WTC11 (cell line): Measurements from ENCODE around the gene MAGI2.
"Not testable (repeated sequence)": the region's sequence is repeated elsewhere in the genome, so short reads cannot be mapped to it uniquely, and the experiment has no call there.

Experiments used
- FOXK1 ChIP-seq: sonication (generic); formaldehyde crosslinking; IDR thresholded peaks from 2 replicates; pipeline ENCODE4 v1.8.0; 2022; ENCODE audit warnings: mild to moderate bottlenecking, moderate library complexity, missing genetic modification reagents
- NR1H2 ChIP-seq: sonication (generic); formaldehyde crosslinking; IDR thresholded peaks from 2 replicates; pipeline ENCODE4 v1.9.0; 2021; ENCODE audit warnings: mild to moderate bottlenecking, moderate library complexity, missing genetic modification reagents
- OVOL2 ChIP-seq: fragments of 250-450 bp; sonication (Bioruptor Pico); IDR thresholded peaks from 2 replicates; pipeline ENCODE4 v1.9.0; 2021; ENCODE audit warnings: mild to moderate bottlenecking, borderline replicate concordance
- SMAD3 ChIP-seq: sonication (generic); formaldehyde crosslinking; IDR thresholded peaks from 2 replicates; pipeline ENCODE4 v1.8.0; 2022; ENCODE audit warnings: missing genetic modification reagents, mild to moderate bottlenecking, borderline replicate concordance
- SP1 ChIP-seq: sonication (generic); formaldehyde crosslinking; conservative IDR thresholded peaks from 2 replicates; pipeline ENCODE4 v1.8.1; 2022; ENCODE audit warnings: missing genetic modification reagents
- TEAD1 ChIP-seq: sonication (generic); formaldehyde crosslinking; IDR thresholded peaks from 2 replicates; pipeline ENCODE4 v1.8.0; 2022; ENCODE audit warnings: mild to moderate bottlenecking, missing genetic modification reagents
- TF ChIP-seq, protein P1 (sequence below): fragments of 200-600 bp; IDR thresholded peaks from 2 replicates; pipeline ENCODE4 v1.8.0; 2022; ENCODE audit warnings: antibody characterized with exemption
- TF ChIP-seq, protein P2 (sequence below): sonication (generic); formaldehyde crosslinking; IDR thresholded peaks from 2 replicates; pipeline ENCODE4 v1.8.0; 2022; ENCODE audit warnings: mild to moderate bottlenecking, missing genetic modification reagents
- TF ChIP-seq, protein P3 (sequence below): sonication (generic); formaldehyde crosslinking; IDR thresholded peaks from 2 replicates; pipeline ENCODE4 v1.8.1; 2022; ENCODE audit warnings: mild to moderate bottlenecking, missing genetic modification reagents, moderate library complexity, borderline replicate concordance
- TF ChIP-seq, protein P4 (sequence below): fragments of 250-450 bp; sonication (Bioruptor Pico); IDR thresholded peaks from 2 replicates; pipeline ENCODE4 v2.1.2; 2022; ENCODE audit warnings: mild to moderate bottlenecking, moderate library complexity

DNA sequence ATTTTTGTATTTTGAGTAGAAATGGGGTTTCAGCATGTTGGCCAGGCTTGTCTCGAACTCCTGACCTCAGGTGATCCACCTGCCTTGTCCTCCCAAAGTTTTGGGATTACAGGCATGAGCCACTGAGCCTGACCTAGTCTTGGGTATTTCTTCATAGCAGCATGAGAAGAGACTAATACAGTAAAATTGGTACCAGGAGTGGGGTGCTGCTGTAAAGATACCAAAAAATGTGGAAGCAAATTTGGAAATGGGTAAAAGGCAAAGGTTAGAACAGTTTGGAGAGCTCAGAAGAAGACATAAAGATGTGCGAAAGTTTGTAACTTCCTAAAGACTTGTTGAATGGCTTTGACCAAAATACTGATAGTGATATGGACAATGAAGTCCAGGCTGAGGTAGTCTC lies 433.8 kb downstream of the MAGI2 start:
- not testable (repeated sequence) for TF ChIP-seq NR1H2 (CRISPR knock-in tag); SMAD3; FOXK1 (CRISPR knock-in tag); TEAD1 (CRISPR knock-in tag); OVOL2 (CRISPR knock-in tag); SP1
- TF ChIP-seq, protein P1, sequence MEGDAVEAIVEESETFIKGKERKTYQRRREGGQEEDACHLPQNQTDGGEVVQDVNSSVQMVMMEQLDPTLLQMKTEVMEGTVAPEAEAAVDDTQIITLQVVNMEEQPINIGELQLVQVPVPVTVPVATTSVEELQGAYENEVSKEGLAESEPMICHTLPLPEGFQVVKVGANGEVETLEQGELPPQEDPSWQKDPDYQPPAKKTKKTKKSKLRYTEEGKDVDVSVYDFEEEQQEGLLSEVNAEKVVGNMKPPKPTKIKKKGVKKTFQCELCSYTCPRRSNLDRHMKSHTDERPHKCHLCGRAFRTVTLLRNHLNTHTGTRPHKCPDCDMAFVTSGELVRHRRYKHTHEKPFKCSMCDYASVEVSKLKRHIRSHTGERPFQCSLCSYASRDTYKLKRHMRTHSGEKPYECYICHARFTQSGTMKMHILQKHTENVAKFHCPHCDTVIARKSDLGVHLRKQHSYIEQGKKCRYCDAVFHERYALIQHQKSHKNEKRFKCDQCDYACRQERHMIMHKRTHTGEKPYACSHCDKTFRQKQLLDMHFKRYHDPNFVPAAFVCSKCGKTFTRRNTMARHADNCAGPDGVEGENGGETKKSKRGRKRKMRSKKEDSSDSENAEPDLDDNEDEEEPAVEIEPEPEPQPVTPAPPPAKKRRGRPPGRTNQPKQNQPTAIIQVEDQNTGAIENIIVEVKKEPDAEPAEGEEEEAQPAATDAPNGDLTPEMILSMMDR: not testable (repeated sequence)
- TF ChIP-seq, protein P2, sequence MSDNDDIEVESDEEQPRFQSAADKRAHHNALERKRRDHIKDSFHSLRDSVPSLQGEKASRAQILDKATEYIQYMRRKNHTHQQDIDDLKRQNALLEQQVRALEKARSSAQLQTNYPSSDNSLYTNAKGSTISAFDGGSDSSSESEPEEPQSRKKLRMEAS (CRISPR knock-in tag): not testable (repeated sequence)
- TF ChIP-seq, protein P3, sequence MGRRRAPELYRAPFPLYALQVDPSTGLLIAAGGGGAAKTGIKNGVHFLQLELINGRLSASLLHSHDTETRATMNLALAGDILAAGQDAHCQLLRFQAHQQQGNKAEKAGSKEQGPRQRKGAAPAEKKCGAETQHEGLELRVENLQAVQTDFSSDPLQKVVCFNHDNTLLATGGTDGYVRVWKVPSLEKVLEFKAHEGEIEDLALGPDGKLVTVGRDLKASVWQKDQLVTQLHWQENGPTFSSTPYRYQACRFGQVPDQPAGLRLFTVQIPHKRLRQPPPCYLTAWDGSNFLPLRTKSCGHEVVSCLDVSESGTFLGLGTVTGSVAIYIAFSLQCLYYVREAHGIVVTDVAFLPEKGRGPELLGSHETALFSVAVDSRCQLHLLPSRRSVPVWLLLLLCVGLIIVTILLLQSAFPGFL (CRISPR knock-in tag): not testable (repeated sequence)
- TF ChIP-seq, protein P4, sequence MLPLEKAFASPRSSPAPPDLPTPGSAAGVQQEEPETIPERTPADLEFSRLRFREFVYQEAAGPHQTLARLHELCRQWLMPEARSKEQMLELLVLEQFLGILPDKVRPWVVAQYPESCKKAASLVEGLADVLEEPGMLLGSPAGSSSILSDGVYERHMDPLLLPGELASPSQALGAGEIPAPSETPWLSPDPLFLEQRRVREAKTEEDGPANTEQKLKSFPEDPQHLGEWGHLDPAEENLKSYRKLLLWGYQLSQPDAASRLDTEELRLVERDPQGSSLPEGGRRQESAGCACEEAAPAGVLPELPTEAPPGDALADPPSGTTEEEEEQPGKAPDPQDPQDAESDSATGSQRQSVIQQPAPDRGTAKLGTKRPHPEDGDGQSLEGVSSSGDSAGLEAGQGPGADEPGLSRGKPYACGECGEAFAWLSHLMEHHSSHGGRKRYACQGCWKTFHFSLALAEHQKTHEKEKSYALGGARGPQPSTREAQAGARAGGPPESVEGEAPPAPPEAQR: not testable (repeated sequence)
